ENCODE data around the gene ZNF627.
"Not testable (repeated sequence)": the region's sequence is repeated elsewhere in the genome, so short reads cannot be mapped to it uniquely, and the experiment has no call there.

ZNF627 gene

DNA sequence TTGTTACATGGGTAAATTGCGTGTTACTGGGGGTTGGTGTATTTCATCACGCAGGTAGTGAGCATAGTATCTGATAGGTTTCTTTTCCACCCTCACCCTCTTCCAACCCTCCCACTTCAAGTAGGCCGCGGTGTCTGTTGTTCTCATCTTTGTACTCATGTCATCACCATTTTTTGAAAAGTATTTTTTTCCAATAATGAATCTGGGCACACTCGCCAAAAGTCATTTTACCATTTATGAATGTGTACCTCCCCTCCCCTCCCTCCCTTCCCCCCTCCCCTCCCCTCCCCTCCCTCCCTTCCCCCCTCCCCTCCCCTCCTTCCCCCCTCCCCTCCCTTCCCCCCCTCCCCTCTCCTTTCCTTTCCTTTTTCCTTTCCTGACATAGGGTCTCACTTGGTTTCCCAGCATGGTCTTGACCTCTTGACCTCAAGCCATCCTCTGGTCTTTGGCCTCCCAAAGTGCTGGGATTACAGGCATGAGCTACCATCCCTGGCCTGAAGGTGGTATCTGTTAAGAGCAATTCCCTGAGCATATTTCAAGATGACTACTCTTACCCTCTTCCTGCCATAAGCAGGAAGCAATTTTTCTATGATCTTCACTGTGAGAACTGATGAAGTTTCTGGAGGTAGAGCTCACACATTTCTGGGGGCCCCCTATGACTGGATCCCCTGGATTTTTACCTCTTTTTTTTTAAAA is 15.7 kb downstream of the ZNF627 start:
- no peaks in the 10 kb centered on the region for H3K27me3 Mint-ChIP-seq
- ATAC-seq (replicated peaks; ENCODE audit: extremely low read depth, poor library complexity, severe bottlenecking) (no peak), DNase-seq (ENCODE audit: low spot score in 2 of 2) (no peak)
- H3K4me3 Mint-ChIP-seq = no peak overlapping the region
- peaks cover 5% of the 10 kb centered on the region for H3K4me1 Mint-ChIP-seq
- H3K27ac Mint-ChIP-seq (ENCODE audit: low read depth) = peak overlapping the region; percentile 77
- H3K9me3 Mint-ChIP-seq = peaks cover 6% of the 10 kb centered on the region
- H3K36me3 Mint-ChIP-seq (ENCODE audit: insufficient read depth) = peaks cover 29% of the 10 kb centered on the region

GRCh38 chr19:11617180-11618062 is 20.1 kb downstream of the ZNF627 start:
- Mint-ChIP-seq H3K36me3 (ENCODE audit: insufficient read depth) (peaks cover 31% of the 10 kb centered on the region), H3K4me1 (peaks cover 5% of the 10 kb centered on the region), H3K27me3 (no peaks in the 10 kb centered on the region), H3K4me3 (no peak overlapping the region), H3K9me3 (peaks cover 6% of the 10 kb centered on the region), H3K27ac (ENCODE audit: low read depth) (no peak overlapping the region)
- ATAC-seq (replicated peaks; ENCODE audit: extremely low read depth, poor library complexity, severe bottlenecking) = no peak
- no peak for DNase-seq (ENCODE audit: low spot score in 2 of 2)

GRCh38 chr19:11620553-11620952 is 23.3 kb downstream of the ZNF627 start:
- peaks cover 5% of the 10 kb centered on the region for H3K4me1 Mint-ChIP-seq
- H3K36me3 Mint-ChIP-seq (ENCODE audit: insufficient read depth) = peaks cover 25% of the 10 kb centered on the region
- peaks cover 6% of the 10 kb centered on the region for H3K9me3 Mint-ChIP-seq
- H3K27ac Mint-ChIP-seq (ENCODE audit: low read depth) = no peak overlapping the region
- H3K27me3 Mint-ChIP-seq = peaks cover 8% of the 10 kb centered on the region
- DNase-seq (ENCODE audit: low spot score in 2 of 2) = no peak
- H3K4me3 Mint-ChIP-seq = no peak overlapping the region
- ATAC-seq (replicated peaks; ENCODE audit: extremely low read depth, poor library complexity, severe bottlenecking) = no peak

GRCh38 chr19:11622401-11622800 is 25.1 kb downstream of the ZNF627 start:
- Mint-ChIP-seq H3K36me3 (ENCODE audit: insufficient read depth) (peaks cover 10% of the 10 kb centered on the region), H3K27me3 (peaks cover 21% of the 10 kb centered on the region)
- not testable (repeated sequence) for H3K4me1 Mint-ChIP-seq; DNase-seq (ENCODE audit: low spot score in 2 of 2); H3K4me3 Mint-ChIP-seq; H3K27ac Mint-ChIP-seq (ENCODE audit: low read depth); ATAC-seq (replicated peaks; ENCODE audit: extremely low read depth, poor library complexity, severe bottlenecking); H3K9me3 Mint-ChIP-seq

DNA sequence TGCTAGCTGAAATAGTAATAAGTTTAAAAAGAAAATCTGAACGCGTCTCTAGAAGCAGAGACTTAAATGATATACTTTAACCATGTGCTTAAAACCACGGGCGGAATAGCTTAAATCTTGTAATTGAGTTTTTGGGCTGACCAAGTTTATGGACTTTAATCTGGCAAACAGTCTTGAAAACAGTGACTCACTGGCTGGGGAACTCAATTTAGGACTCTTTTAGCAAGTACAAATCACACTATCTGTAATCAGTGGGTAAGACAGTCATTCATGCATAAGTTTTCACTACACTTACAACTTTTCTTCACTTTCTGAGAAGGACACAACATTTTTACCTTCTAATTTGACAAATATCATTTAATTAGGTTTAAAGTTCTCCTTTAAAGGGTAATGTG is 26.8 kb downstream of the ZNF627 start:
- Mint-ChIP-seq H3K27me3 (peaks cover 21% of the 10 kb centered on the region), H3K4me3 (no peak overlapping the region)
- no peak for DNase-seq (ENCODE audit: low spot score in 2 of 2)

DNA sequence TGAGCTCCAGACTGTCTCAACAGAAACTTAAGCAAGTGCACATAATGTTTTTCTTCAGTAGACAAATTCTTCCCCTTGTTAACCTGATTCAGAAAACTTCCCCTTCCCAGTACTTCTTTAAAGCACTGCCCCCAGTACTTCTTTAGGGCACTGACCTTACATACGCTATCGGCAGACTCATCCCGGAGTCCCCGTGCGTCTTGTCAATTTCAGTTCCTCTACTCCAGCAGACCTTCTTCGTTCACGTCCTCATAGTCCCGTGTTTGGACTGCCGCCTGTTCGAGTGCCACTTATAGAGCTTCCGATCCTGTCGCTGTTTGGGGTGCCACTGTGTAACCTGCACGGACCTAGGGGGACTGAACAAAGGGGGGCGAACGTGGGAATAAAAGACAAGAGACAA is 29.0 kb downstream of the ZNF627 start:
- peaks cover 2% of the 10 kb centered on the region for H3K36me3 Mint-ChIP-seq (ENCODE audit: insufficient read depth)
- DNase-seq (ENCODE audit: low spot score in 2 of 2) (no peak), ATAC-seq (replicated peaks; ENCODE audit: extremely low read depth, poor library complexity, severe bottlenecking) (no peak)
- H3K27me3 Mint-ChIP-seq = peaks cover 21% of the 10 kb centered on the region
- peaks cover 5% of the 10 kb centered on the region for H3K4me1 Mint-ChIP-seq
- no peak overlapping the region for H3K27ac Mint-ChIP-seq (ENCODE audit: low read depth)
- no peak overlapping the region for H3K4me3 Mint-ChIP-seq
- no peaks in the 10 kb centered on the region for H3K9me3 Mint-ChIP-seq

More for the DNA sequence above, 26.8 kb downstream of the ZNF627 start:
- Mint-ChIP-seq H3K36me3 (ENCODE audit: insufficient read depth) (peaks cover 4% of the 10 kb centered on the region), H3K27ac (ENCODE audit: low read depth) (no peak overlapping the region), H3K4me1 (peaks cover 5% of the 10 kb centered on the region), H3K9me3 (no peaks in the 10 kb centered on the region)
- no peak for ATAC-seq (replicated peaks; ENCODE audit: extremely low read depth, poor library complexity, severe bottlenecking)

- no peak for ATAC-seq (replicated peaks; ENCODE audit: extremely low read depth, poor library complexity, severe bottlenecking)
- Mint-ChIP-seq H3K27ac (ENCODE audit: low read depth) (no peak overlapping the region), H3K27me3 (peaks cover 9% of the 10 kb centered on the region), H3K9me3 (peaks cover 10% of the 10 kb centered on the region), H3K4me1 (no peaks in the 10 kb centered on the region), H3K4me3 (no peak overlapping the region), H3K36me3 (ENCODE audit: insufficient read depth) (no peaks in the 10 kb centered on the region)
- no peak for DNase-seq (ENCODE audit: low spot score in 2 of 2)
Measured at GRCh38 chr19:11633223-11633622, 35.9 kb downstream of the ZNF627 start.

- H3K27ac Mint-ChIP-seq (ENCODE audit: low read depth); H3K36me3 Mint-ChIP-seq (ENCODE audit: insufficient read depth); H3K27me3 Mint-ChIP-seq; DNase-seq (ENCODE audit: low spot score in 2 of 2); ATAC-seq (replicated peaks; ENCODE audit: extremely low read depth, poor library complexity, severe bottlenecking); H3K4me3 Mint-ChIP-seq; H3K4me1 Mint-ChIP-seq: not testable (repeated sequence)
- peaks cover 10% of the 10 kb centered on the region for H3K9me3 Mint-ChIP-seq
Measured at GRCh38 chr19:11634018-11634662, 36.9 kb downstream of the ZNF627 start.

GRCh38 chr19:11639245-11639601 is 41.9 kb downstream of the ZNF627 start:
- Mint-ChIP-seq H3K36me3 (ENCODE audit: insufficient read depth) (no peaks in the 10 kb centered on the region), H3K4me1 (no peaks in the 10 kb centered on the region), H3K9me3 (no peaks in the 10 kb centered on the region), H3K27me3 (peaks cover 20% of the 10 kb centered on the region), H3K4me3 (peak overlapping the region; percentile 64), H3K27ac (ENCODE audit: low read depth) (no peak overlapping the region)
- ATAC-seq (replicated peaks; ENCODE audit: extremely low read depth, poor library complexity, severe bottlenecking) (no peak), DNase-seq (ENCODE audit: low spot score in 2 of 2) (no peak)

- Mint-ChIP-seq H3K27me3 (peaks cover 17% of the 10 kb centered on the region), H3K36me3 (ENCODE audit: insufficient read depth) (no peaks in the 10 kb centered on the region), H3K27ac (ENCODE audit: low read depth) (no peak overlapping the region), H3K4me3 (peak overlapping the region; percentile 64), H3K4me1 (no peaks in the 10 kb centered on the region), H3K9me3 (no peaks in the 10 kb centered on the region)
- ATAC-seq (replicated peaks; ENCODE audit: extremely low read depth, poor library complexity, severe bottlenecking) (peak; percentile 96), DNase-seq (ENCODE audit: low spot score in 2 of 2) (peak; percentile 67 to 77)
Measured at GRCh38 chr19:11639602-11640471, 42.6 kb downstream of the ZNF627 start.

DNA sequence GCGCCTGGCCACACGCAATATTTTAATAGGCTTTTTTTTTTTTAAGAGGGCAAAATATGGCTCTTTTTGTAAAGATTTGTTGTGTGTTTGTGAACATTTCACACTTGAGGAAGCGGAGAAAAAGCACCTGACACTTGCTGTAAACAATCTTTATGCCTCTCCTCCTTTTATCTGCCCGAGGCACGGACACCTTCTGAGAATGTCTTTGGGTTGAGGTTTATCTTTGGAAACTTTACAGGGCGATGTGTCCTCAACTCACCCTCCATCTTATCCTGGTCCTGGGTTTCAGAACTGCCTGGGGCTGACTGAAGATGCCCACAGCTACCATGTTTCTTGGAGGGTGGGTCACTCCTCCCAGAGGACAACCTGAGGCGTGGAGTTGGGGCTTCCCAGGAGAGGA is 44.0 kb downstream of the ZNF627 start:
- Mint-ChIP-seq H3K36me3 (ENCODE audit: insufficient read depth) (no peaks in the 10 kb centered on the region), H3K9me3 (no peaks in the 10 kb centered on the region), H3K4me1 (no peaks in the 10 kb centered on the region), H3K27me3 (peaks cover 11% of the 10 kb centered on the region), H3K4me3 (no peak overlapping the region), H3K27ac (ENCODE audit: low read depth) (no peak overlapping the region)
- ATAC-seq (replicated peaks; ENCODE audit: extremely low read depth, poor library complexity, severe bottlenecking) (no peak), DNase-seq (ENCODE audit: low spot score in 2 of 2) (no peak)

GRCh38 chr19:11642902-11643301 is 45.6 kb downstream of the ZNF627 start:
- no peaks in the 10 kb centered on the region for H3K36me3 Mint-ChIP-seq (ENCODE audit: insufficient read depth)
- ATAC-seq (replicated peaks; ENCODE audit: extremely low read depth, poor library complexity, severe bottlenecking) (no peak), DNase-seq (ENCODE audit: low spot score in 2 of 2) (no peak)
- H3K27ac Mint-ChIP-seq (ENCODE audit: low read depth) = no peak overlapping the region
- H3K4me1 Mint-ChIP-seq = no peaks in the 10 kb centered on the region
- H3K9me3 Mint-ChIP-seq = no peaks in the 10 kb centered on the region
- H3K27me3 Mint-ChIP-seq = peaks cover 11% of the 10 kb centered on the region
- no peak overlapping the region for H3K4me3 Mint-ChIP-seq
